OCI-LY7 (cell line): ENCODE results near the gene PLSCR1.

Source experiments
- CTCF ChIP-seq: fragments of 200-600 bp; sonication (generic); conservative IDR thresholded peaks from 2 replicates; pipeline ENCODE4 v1.5.1; 2014; ENCODE audit warnings: mild to moderate bottlenecking, antibody characterized with exemption, low read length, moderate library complexity, mixed read lengths
- EZH2phosphoT487 ChIP-seq: fragments of 200-600 bp; sonication (generic); IDR thresholded peaks from 2 replicates; pipeline ENCODE4 v1.6.1; 2018; ENCODE audit warnings: low read depth, borderline replicate concordance, mild to moderate bottlenecking, mixed run types, antibody characterized with exemption, low read length, moderate library complexity, mixed read lengths

GRCh38 chr3:146575636-146576035 lies 31.2 kb upstream of the PLSCR1 start:
- TF ChIP-seq CTCF (no peak), EZH2phosphoT487 (no peak)
